ENCODE measurements around the gene TPX2. TPM values are rescaled to one million over a fixed set of nuclear protein-coding genes. Genes with fewer than 3 reads are reported as not detected.

The TPX2 gene
- total and polyA plus RNA-seq, 10 of the 15 experiments (the other 5 are each of a cell fraction or from before 2014, with no cell fraction given): 29.7 to 144 (median 89.0) TPM

DNA sequence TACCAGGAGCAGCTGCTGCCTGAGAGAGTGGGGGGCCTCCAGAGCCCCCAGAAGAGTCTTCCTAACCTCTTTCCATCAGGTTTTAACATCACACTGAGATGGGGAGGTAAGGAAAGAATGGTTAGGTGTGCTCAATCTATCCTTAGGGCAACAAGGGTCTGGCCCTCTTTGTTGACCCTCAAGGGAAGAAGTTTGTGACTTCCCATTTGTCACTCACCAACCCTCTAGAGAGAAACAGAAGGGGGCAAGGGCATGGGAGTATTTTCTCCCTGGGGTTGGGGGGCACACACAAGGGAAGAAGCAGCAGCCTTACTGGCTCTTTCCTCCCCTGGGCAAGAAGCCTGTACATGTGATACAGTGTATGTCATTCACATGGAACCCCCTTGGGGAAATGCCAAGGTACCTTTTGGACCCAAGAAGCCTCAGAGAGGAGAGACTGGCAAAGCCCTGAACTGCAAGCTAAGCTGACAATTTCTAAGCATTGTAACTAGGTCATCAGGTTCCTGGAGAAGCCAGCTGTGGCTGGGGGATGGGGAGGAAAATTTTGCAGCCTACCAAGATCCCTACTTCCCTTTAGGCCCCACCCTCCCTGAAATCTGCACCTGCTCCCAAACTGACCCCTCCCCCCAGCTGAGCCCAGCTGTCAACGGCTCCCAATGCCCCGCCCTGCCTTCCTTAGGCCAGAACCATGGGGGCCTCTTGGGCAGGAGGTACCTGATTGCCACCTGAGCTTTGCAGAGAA lies 30.9 kb upstream of the TPX2 start:
- POLR2A ChIA-PET: interaction anchor here (1.0 to 1.7 kb wide), 3 partner anchors 8 to 23 kb away, joined by 4 to 7 read pairs (median 4); no protein-coding TSS in a partner anchor
- SMC1A ChIA-PET (ENCODE audit: uncharacterized antibody, unreplicated experiment): interaction anchor here (1.1 to 1.6 kb wide), 4 partner anchors 9 to 46 kb away, joined by 3 to 7 read pairs (median 4); no protein-coding TSS in a partner anchor
- Histone ChIP-seq H3K9me3 (replicated peaks; ENCODE audit: control insufficient read depth, insufficient read depth, low read length) (no peaks in the 10 kb centered on the region; the same call in 2 of the 3 replicates), H3K27ac (ENCODE audit: control insufficient read depth, insufficient read depth) (no peak overlapping the region), H4K20me1 (ENCODE audit: control insufficient read depth, insufficient read depth) (no peaks in the 10 kb centered on the region), H3K4me3 (no peak overlapping the region), H3K79me2 (ENCODE audit: control insufficient read depth, insufficient read depth, low read length) (peaks cover 52% of the 10 kb centered on the region), H3K4me2 (ENCODE audit: control insufficient read depth, insufficient read depth) (no peak overlapping the region), H3K9ac (ENCODE audit: control insufficient read depth, insufficient read depth, low read length) (no peak overlapping the region), H2AFZ (ENCODE audit: control insufficient read depth, low read depth, low read length) (no peak overlapping the region), H3K4me1 (ENCODE audit: control insufficient read depth, insufficient read depth, low read length) (peaks cover 40% of the 10 kb centered on the region), H3K27me3 (replicated peaks in 1 of 2; ENCODE audit: control insufficient read depth in 2 of 2, insufficient read depth in 2 of 2, low read length in 1 of 2) (no peaks in the 10 kb centered on the region), H3K36me3 (ENCODE audit: control insufficient read depth in 2 of 2, insufficient read depth in 2 of 2, low read length in 1 of 2) (peaks cover 7 to 8% of the 10 kb centered on the region in 2 experiments)
- BruUV-seq (replicated peaks): no TSS peak
- intact Hi-C loops (cut with micrococcal nuclease; ENCODE audit: unreplicated experiment): no loop called here
- TF ChIP-seq TCF3 (IDR thresholded peaks at IDR 0.05; ENCODE audit: borderline replicate concordance, insufficient read depth, low read depth, low read length): 0 out of 2 replicates have a peak, but pooled peaks have one; percentile 73
- TF ChIP-seq ZBED1 (IDR thresholded peaks at IDR 0.05; ENCODE audit: borderline replicate concordance): no peak
- peak; percentile 28; the same call in 1 of the 2 replicates for TF ChIP-seq TCF12 (IDR thresholded peaks at IDR 0.05; ENCODE audit: low read depth, low read length)
- no peak for TF ChIP-seq MEF2A (IDR thresholded peaks at IDR 0.05; ENCODE audit: insufficient read depth, low read depth, low read length)
- TF ChIP-seq SUZ12 (IDR thresholded peaks at IDR 0.05; ENCODE audit: unreplicated experiment): no peak
- TF ChIP-seq, protein P1, sequence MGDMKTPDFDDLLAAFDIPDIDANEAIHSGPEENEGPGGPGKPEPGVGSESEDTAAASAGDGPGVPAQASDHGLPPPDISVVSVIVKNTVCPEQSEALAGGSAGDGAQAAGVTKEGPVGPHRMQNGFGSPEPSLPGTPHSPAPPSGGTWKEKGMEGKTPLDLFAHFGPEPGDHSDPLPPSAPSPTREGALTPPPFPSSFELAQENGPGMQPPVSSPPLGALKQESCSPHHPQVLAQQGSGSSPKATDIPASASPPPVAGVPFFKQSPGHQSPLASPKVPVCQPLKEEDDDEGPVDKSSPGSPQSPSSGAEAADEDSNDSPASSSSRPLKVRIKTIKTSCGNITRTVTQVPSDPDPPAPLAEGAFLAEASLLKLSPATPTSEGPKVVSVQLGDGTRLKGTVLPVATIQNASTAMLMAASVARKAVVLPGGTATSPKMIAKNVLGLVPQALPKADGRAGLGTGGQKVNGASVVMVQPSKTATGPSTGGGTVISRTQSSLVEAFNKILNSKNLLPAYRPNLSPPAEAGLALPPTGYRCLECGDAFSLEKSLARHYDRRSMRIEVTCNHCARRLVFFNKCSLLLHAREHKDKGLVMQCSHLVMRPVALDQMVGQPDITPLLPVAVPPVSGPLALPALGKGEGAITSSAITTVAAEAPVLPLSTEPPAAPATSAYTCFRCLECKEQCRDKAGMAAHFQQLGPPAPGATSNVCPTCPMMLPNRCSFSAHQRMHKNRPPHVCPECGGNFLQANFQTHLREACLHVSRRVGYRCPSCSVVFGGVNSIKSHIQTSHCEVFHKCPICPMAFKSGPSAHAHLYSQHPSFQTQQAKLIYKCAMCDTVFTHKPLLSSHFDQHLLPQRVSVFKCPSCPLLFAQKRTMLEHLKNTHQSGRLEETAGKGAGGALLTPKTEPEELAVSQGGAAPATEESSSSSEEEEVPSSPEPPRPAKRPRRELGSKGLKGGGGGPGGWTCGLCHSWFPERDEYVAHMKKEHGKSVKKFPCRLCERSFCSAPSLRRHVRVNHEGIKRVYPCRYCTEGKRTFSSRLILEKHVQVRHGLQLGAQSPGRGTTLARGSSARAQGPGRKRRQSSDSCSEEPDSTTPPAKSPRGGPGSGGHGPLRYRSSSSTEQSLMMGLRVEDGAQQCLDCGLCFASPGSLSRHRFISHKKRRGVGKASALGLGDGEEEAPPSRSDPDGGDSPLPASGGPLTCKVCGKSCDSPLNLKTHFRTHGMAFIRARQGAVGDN (IDR thresholded peaks at IDR 0.05): no peak
- in situ Hi-C loops (cut with MboI): no loop called here
- CTCF ChIA-PET: interaction anchor here (0.7 to 25.1 kb wide), 5 partner anchors 9 to 47 kb away, joined by 3 to 254 read pairs (median 6); partner anchors contain the start of gene BCL2L1
- no peak for ATAC-seq
- RAD21 ChIA-PET (ENCODE audit: unreplicated experiment): interaction anchor here (1.5 to 4.5 kb wide), 3 partner anchors 9 to 23 kb away, joined by 6 to 28 read pairs (median 7); no protein-coding TSS in a partner anchor
- 50% methylated on average over 2 of the region's 2 CpGs for WGBS (ENCODE audit: insufficient coverage, insufficient replicate concordance, low lambda C conversion rate, missing lambda C conversion rate)
- FAIRE-seq: no peak
- no peak for DNase-seq (ENCODE audit: low read depth, low spot score)
